Chondrocyte (in vitro differentiated cells): ENCODE results near the gene TBC1D16. TPM values are rescaled to one million over a fixed set of nuclear protein-coding genes. Genes with fewer than 3 reads are reported as not detected.

Source experiments
- DNase-seq: peaks from one replicate; pipeline ENCODE4 v3.0.0; 2021; ENCODE audit warnings: mixed read lengths, low spot score
- H3K27ac Mint-ChIP-seq: one replicate; pipeline ENCODE4 v1.8.0; 2021; ENCODE audit warnings: mild to moderate bottlenecking, moderate library complexity, mixed read lengths; ENCODE audit not compliant: unreplicated experiment
- H3K27me3 Mint-ChIP-seq: 2 replicates; pipeline ENCODE4 v1.8.0; 2021; ENCODE audit warnings: low read depth, mixed read lengths
- H3K36me3 Mint-ChIP-seq: 2 replicates; pipeline ENCODE4 v1.8.0; 2021; ENCODE audit warnings: low read depth, mixed read lengths
- H3K4me1 Mint-ChIP-seq: 2 replicates; pipeline ENCODE4 v1.8.0; 2021; ENCODE audit warnings: low read depth, mild to moderate bottlenecking, mixed read lengths
- H3K4me3 Mint-ChIP-seq: one replicate; pipeline ENCODE4 v1.8.0; 2021; ENCODE audit warnings: mild to moderate bottlenecking, moderate library complexity, mixed read lengths; ENCODE audit not compliant: unreplicated experiment
- H3K9me3 Mint-ChIP-seq: 2 replicates; pipeline ENCODE4 v1.8.0; 2021; ENCODE audit warnings: low read depth, mixed read lengths
- CTCF ChIP-seq: fragments of 200-600 bp; sonication (generic); IDR thresholded peaks from 2 replicates; pipeline ENCODE4 v1.5.0; 2021; ENCODE audit warnings: antibody characterized with exemption, mild to moderate bottlenecking, moderate library complexity
- total RNA-seq: library from RNA; stranded (reverse); gene quantifications from 3 replicates; pipeline ENCODE4 v1.2.1, GENCODE V29; 2021

The TBC1D16 gene
- total RNA-seq, 1 donor from 2014 or later = 51.4 TPM

- H3K9me3 Mint-ChIP-seq = no peaks in the 10 kb centered on the region
- H3K4me1 Mint-ChIP-seq = peaks cover 24% of the 10 kb centered on the region
- no peak for TF ChIP-seq CTCF
- no peak overlapping the region for H3K4me3 Mint-ChIP-seq
- peak overlapping the region; percentile 59 for H3K27ac Mint-ChIP-seq
- DNase-seq = no peak
- H3K36me3 Mint-ChIP-seq = no peaks in the 10 kb centered on the region
- peaks cover 3% of the 10 kb centered on the region for H3K27me3 Mint-ChIP-seq
Measured at GRCh38 chr17:79933863-79934652, 101.6 kb downstream of the TBC1D16 start.

GRCh38 chr17:79932451-79933306 is 103.0 kb downstream of the TBC1D16 start:
- Mint-ChIP-seq H3K9me3 (no peaks in the 10 kb centered on the region), H3K4me3 (no peak overlapping the region), H3K27ac (no peak overlapping the region), H3K36me3 (no peaks in the 10 kb centered on the region), H3K27me3 (peaks cover 8% of the 10 kb centered on the region), H3K4me1 (peaks cover 23% of the 10 kb centered on the region)
- DNase-seq = no peak
- TF ChIP-seq CTCF = no peak

GRCh38 chr17:79931817-79932309 is 103.8 kb downstream of the TBC1D16 start:
- no peak for DNase-seq
- Mint-ChIP-seq H3K4me3 (no peak overlapping the region), H3K4me1 (peaks cover 21% of the 10 kb centered on the region), H3K9me3 (no peaks in the 10 kb centered on the region), H3K27ac (no peak overlapping the region), H3K27me3 (peaks cover 8% of the 10 kb centered on the region), H3K36me3 (no peaks in the 10 kb centered on the region)
- TF ChIP-seq CTCF = no peak

- Mint-ChIP-seq H3K27me3 (peaks cover 8% of the 10 kb centered on the region), H3K9me3 (no peaks in the 10 kb centered on the region), H3K4me3 (peak overlapping the region; percentile 36), H3K27ac (no peak overlapping the region), H3K36me3 (no peaks in the 10 kb centered on the region), H3K4me1 (peaks cover 21% of the 10 kb centered on the region)
- TF ChIP-seq CTCF = no peak
- no peak for DNase-seq
Measured at GRCh38 chr17:79930877-79931816, 104.5 kb downstream of the TBC1D16 start.
